ENCODE results near the gene RTN4R.
A peak's percentile ranks its signal among the peaks of the same experiment; 100 is the strongest.
"Not testable (repeated sequence)": the region's sequence is repeated elsewhere in the genome, so short reads cannot be mapped to it uniquely, and the experiment has no call there.

RTN4R gene

DNA sequence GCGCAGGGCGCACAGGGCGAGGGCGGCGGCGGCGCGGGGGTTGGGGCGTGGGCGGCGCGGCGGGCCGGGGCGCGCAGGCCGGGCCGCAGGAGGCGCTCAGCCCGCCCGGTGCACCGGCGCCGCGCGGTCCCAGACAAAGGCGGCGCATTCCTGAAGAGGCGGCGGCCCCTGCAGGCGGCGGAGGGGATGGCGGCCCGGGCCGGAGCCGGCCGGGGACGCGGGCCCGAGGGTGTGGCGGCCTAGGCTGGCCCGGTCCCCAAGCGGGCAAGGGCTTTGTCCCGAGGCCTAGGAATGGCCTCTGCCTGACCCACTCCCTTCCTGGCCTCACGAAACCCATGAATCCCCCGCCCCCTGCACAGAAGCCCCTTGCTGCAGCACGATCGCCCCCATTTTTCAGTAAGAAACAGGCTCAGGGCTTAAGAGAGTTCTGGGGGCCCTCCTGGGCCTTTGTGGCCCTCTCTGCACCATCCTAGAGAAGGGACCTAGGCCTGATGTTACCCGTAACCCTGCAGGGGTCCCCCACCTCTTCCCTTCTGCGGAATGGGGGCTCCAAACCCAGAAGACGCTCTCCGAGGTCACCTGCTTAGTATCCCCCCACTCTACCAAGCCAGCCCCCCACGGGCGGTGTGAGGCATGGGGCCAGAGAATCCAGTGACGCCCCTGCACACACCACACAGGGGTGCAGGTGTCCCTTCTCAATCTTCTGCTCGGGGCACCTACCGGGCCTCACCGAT lies at the start of gene RTN4R:
TSS of gene RTN4R (minus strand) at position 40 of the 734 bp plus-strand sequence. CDS start 226 bp downstream, outside the sequence.
- peak; percentile 41 for DNase-seq (ENCODE audit: low spot score)

DNA sequence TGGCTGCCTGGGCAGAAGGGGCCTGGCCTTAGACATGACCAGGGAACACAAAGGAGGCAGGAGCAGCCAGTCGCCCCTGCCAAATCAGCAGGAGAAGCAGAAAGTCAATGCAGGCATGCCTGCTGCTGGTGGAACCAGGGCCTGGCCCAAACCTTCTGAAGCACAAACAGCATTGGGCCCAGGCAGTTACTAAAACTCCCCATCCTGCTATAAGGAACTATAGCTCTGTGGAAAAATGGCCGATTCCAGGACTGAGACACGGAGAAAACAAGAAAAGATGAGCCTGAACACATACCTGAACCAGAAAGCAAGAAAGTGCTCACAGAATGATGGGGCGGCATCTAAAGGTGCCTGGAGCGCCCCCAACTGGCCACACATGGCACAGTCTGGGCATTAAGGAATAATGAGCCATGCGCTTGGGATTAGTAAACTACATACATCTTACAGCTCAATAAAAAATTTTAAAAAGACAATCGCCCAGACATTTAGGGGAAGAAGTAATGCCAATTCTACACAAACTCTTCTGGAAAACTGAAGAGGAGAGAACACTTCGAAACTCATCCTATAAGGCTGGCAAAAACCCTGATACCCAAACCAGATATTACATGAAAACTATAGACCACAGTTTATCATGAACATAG lies 49.4 kb upstream of the RTN4R start:
- peak; percentile 32 for DNase-seq (ENCODE audit: low spot score)

DNA sequence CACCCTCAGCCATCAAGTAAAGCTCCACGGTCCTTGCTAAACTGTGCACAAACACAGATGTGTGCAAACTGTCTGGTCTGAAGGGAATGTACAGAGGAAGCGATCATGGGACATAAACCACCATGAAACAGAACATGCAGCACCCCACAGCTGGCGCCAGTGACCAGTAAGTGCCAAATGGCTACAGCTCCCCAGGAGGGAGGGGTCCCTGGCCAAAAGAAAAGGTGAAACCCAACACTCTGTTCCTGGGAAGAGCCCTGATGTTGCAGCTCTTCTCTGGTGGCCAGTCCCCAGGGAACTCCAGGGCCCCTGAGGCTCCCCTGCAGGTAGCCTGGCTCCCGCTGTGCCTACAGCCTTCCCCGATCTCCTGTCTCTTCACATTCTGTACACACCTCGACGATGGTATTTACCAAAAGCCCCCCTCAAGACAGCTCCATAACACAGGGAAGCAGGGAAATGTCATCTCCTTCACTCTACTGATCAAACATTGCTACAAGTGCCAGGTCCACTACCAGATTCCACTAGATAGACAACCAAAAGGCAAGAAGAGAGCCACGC lies 48.8 kb upstream of the RTN4R start:
- DNase-seq (ENCODE audit: low spot score) = no peak

DNA sequence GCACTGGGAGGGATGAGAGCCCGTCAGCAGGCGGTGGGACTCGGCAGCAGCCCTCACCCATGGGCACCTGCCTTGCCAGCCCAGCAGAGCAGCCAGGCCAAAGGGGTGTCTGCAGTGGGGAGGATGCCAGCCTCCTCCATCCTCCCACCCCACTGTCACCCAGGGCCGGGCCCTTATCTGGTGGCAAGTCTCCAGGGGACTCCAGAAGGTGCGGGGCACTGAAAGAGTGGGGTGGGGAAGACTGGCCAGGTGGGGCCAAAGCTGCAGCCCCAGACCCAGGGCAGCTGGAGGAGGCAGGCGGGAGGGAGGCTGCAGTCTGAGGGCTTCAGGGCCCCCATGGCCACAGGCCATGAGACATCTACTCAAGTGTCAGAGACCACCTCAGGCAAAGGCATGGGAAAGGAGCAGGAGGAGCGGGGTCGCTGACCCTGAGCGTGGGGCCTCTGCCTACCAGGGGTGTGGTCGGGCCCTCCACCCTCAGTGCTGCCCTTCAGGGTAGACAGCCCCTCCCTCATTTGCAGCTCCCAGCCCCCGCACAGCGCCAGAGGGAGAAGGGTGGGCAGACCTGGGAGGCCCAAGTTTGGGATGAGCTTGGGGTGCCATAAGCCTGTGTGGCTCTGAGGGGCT lies 48.2 kb upstream of the RTN4R start:
- no peak for DNase-seq (ENCODE audit: low spot score)

DNA sequence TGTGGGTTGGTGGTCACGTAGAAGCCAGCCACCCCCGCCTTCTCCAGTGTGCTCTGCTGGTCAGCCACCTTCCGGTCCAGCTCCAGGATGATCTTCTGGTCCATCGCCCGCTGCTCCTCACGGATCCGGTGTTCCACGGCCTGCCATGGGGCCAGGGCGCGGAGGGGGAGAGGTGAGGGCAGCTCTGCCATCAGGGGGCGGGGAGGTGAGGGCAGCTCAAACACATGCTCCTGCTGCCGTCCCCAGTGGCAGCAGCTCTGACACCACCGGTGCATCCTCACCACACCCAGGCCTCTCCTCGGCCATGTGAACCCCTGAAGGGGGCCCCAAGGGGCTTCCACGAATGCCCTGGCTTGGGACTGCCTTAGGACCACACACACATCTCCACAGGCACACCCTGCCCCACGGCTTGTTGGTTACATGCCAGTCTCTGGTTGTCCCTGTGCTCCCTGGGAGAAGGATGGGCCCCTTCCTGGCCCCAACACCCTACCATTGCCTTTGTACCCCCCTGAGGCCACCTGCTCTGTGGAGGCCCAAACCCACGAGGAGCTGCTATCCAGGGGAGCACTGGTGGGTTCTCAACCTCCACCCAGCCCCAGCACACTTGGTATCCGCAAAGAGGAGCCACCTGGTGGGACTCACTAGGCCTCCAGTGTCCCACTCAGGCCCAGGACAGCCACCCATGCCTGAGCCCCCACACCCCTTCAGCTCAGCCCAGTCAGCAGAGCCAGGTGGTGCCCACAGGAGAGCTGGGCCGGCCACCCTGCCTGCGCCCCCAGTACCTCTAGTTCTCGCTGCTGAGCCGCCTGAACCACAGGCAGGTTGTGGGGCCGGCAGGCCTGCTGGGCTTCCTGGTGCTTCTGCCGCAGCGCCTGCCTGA lies 47.5 kb upstream of the RTN4R start:
- DNase-seq (ENCODE audit: low spot score) = no peak

DNA sequence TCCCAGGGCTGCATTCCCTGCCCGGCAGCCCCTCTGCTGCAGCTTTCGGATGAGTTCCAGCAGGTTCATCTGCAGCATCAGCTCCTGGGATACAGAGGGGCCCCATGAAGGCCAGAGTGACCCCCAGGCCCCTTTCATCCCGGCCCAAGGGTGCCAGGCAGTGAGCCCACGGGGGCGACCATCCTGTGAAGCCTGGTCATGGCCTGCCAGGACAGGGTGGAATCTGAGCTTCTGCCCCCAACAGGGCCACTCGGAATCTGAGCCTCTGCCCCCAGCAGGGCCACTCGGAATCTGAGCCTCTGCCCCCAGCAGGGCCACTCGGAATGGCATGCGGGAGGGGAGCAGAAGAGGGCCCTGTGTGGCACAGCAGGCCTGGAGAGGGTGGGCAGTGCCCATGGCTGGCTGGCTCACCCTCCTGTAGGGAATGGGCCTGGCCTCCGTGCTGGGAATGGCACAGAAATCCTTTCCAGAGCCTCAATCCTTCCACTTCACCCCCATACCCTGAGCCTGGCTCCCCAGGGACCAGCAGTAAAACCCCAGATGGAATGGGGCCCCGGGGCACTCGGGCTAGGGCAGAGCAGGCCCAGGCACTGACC lies 46.7 kb upstream of the RTN4R start:
- DNase-seq (ENCODE audit: low spot score) = not testable (repeated sequence)

DNA sequence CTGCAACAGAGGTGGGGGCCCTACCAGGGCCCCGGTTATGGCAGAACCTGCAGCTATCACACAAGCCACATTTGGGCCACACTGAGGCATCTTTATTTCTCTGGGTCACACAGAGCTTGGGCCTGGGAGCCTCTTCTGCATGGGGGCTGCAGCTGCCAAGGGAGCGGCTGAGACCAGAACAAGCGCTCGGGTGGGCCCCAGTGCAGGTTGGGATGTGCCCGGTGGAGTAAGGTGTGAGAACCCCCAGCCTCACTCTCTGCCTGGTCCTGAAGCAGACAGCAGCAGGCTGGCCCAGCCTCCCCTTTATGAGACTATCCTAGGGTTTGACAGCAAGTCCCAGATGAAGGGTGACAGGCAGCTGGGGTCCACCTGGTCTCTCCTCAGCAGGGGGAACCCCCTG lies 46.1 kb upstream of the RTN4R start:
- DNase-seq (ENCODE audit: low spot score) = not testable (repeated sequence)

DNA sequence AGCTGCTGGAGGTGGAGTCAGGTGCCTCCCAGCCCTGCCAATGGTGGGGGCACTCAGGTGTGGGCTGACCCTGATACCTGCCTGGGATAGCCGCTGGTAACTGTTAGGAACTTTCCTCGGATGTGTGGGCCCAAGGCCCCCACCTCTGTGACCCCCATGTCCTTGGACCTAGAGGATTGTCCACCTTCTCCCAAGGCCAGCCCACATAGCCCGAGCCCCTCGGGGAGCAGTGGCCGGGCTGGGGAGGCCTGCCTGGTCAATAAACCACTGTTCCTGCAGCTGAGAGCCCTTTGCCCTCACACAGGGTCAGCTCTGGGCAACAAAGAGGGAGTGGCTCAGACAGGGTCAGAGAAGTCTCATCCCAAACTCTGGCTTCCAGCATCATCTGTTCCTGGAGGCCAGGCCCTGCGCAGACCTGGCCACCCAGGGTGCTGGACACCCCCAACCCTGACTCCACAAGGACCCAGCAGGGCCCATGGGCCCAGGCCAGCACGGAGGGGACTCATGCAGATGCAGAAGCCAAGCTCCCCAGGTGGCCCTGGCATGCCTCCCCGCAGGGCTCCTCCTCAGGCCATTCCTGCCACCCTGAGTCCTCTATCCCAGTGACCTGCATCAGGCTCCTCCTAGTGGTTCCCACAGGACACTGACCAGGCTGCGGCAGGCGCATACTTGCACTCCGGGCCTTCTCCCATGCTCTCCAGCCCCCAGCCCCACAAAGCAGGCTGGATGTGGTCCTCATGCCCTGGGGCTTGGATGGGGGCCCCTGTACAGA lies 45.4 kb upstream of the RTN4R start:
- not testable (repeated sequence) for DNase-seq (ENCODE audit: low spot score)

DNA sequence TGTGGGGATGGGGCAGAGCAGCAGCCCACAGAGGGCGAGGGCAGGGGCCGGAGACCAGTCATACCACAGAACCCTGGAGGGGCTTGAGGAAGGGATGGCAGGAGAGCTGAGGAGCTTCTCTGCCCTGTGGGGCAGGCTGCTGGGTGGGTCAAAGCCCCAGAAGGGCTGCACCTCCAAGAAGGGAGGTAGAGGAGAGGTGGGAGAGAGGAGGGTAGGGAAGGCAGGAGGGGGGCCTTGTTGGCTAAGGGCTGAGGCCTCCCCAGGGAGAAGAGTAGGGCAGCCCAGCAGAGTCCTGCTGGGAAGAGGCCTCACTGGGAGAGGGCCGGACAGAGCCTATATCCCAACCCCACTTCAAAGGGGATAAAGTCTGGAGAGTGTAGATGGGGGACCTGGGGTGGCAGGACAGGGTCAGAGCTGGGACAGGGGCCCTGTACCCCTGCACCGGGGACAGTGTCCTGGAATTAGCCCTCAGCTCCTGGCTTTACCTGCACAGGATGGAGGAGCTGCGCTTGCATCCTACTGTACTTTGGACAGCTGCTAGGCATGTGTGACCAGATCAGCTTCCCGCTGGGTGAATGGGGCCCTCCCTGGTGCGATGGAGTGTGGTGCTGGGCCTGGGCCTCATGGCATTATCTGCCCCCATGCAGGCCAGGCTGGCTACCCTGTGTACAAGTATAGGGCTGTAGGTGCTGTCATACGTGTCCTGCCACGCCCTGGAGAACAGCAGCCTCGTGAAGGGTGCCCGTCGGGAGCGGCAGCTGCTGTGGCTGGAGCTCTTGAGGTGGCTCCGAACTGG lies 44.5 kb upstream of the RTN4R start:
- DNase-seq (ENCODE audit: low spot score) = no peak

DNA sequence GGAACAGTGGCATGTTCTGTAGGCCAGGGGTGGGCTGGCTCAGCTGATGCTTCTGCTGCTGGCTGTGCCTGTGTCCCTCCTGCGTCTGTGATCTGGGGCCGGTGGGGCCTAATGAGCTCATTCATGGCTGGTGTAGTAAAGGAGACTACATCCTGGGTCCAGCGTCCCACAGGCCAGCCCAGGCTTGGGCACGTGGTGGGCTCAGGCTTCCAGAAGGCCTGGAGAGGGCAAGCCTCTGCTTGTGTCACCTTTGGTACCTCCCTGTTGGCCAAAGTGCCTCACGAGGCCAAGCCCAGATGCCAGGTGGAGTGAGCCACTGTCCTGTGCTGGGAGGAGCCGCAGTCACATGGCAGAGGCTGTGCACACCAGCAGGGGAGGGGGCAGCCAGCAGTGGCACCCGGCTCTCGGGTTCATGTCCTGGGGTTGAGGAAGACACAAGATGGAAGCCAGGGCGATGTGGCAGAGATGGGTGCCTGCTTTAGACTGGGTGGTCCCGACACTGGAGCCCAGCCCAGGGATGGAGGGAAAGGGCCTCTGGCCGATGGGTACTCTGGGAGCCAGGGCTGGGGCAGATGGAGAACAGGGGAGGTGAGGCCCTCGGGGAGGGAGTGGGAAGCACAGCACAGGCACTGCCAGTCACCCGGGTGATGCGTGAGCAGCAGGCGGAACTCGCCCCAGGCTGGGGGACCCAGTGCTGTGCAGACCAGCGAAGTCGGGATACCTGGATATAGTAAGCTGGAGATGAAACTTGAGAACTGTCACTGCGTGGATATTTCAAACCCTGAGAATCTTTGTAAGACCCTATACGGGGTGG lies 43.3 kb upstream of the RTN4R start:
- DNase-seq (ENCODE audit: low spot score) = not testable (repeated sequence)

DNA sequence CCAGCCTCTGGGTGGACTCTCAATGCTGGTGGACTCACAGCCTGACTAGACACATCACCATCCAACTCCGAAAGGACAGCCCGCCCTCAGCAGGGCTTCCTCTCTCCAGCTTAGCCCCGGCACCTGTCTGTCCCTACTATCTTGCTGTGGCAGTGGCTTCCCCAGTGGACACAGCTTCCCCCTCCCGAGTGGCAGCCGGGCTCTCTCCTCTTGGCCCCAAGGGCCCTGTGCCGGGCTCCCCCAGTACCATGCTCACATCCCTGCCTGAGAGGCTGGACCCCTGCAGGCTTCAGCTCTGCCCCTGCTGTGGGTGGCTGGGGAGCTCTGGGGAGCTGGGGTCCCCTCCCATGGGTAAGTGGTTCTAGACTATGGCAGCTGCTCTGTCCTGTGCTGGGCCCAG lies 42.7 kb upstream of the RTN4R start:
- DNase-seq (ENCODE audit: low spot score) = not testable (repeated sequence)

DNA sequence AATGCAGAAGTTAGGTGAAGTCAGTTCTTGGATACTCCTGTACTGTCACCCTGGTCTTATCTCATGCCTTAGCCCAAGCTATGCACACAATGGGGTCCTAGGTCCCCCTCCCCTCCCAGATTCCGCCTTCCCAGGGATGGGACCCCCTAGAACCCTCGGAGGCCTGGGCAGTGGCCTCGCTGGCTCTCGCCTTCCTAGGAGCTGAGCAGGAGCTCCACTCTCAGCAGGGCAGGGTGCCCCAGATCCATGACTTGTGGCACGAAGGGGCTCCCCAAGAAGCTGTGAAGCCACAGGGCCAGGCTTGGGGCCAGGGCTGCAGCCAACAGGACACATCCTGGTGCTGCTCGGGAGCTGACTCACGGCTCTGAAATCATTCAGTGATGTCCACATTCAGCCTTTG lies 42.1 kb upstream of the RTN4R start:
- DNase-seq (ENCODE audit: low spot score) = not testable (repeated sequence)

DNA sequence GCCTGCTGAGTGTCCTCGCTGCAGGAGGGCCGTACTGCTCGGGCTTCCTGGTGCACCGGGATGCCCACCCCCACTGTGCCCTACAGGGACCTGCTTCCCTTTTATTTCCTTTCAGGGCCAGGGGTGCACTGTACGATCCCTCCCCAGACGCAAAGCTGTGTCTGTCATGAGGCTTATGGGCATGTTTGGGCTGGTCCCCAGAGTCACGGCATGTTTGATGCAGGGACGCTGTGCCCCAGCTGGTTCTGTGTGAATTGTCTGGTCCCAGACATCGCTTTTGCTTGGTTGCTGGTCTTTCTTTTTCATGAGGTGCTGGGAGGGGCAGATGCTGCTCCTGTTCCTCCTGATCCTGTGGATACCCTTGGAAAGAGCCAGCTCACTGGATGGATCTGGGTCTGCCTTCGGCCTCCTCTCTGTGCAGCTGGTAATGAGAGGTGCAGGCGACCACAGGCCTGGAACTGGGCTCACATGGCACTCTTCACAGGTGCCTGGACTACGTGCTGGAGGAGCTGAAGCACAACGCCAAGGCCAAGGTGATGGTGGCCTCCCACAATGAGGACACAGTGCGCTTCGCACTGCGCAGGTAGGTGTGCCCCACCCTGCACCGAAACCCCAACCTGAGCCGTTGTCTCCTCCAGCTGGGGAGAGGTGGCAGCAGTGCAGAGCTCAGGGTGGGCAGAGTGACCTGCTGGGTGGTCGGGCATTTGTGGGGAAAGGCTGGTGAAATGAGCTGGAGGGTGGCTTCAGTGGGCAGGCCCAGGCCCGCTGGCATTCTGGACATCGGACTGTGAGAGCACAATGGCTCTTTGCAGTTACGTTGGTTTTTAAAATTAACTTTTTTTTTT lies 40.9 kb upstream of the RTN4R start:
- not testable (repeated sequence) for DNase-seq (ENCODE audit: low spot score)

DNA sequence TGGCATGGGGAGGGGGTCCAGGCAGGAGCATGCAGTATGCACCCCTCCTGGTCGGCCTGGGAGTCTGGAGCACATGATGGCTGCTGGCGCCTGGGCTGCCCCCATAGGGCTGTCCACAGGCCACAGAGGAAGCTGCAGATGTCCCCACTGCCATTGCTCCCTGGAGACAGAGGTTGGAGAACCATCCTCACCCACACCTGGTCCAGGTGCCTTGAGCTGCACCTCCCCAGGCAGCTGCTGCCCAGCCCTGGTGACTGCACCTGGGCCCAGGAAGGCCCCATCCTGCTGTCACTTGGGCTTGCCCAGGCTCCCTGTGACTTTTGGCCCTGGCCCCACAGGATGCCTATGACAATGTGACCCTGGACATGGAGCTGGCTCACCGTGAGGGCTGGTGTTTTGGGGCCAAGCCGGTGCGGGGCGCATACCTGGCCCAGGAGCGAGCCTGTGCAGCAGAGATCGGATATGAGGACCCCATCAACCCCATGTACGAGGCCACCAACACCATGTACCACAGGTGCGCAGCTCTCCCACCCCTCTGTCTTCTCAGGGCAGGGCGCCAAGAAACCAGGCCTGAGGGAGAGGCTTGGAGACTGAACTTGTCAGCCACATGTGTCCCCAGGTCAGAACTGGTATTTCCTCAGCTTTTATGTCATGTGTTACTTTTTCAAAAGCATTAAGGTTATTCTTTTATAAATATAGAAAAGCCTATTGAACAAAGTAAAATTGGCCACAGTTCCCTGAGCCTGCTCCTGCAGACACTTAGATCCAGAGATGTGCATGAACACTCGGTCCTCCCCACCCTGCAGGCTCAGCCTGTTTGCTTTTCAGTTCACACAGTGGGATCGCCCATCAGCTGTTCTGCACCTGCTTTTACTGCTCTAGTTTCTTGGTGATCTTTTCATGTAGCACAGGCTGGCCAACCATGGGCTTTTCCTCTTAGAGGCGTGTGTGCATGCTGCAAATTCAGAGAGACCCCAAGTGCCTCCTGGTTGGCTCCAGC lies 39.6 kb upstream of the RTN4R start:
- not testable (repeated sequence) for DNase-seq (ENCODE audit: low spot score)

DNA sequence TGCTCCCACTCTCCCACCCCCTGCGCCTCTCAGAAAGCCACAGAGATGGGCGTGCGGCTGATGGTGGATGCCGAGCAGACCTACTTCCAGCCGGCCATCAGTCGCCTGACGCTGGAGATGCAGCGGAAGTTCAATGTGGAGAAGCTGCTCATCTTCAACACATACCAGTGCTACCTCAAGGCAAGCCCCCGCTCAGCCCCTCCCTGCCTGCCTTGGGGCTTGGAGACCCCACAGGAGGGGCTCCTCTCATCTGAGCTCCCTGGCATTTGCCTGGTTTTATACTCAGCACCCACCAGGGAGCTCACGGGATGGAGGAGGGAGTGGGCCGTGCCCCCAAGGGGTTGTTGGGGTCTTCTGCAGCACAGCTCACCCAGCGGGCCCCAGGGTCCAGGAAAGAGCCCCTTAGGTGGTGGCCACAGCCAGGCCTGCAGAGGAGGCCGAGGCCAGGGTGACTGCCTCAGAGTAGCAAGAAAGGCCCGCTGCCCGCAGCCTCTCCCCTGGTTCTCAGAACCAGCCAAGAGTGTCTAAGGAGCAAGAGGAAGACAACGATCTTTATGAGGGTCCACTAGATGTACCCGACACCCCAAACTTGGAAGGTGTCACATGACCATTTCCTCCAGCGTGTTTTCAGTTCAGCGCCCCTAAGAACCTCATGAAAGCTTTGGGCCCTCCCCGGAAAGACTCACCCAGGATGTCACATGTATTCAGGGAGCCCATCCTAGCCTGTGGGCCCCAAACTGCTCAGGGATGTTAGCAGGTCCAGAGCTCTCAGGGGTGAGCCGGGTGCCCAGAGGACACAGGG lies 38.7 kb upstream of the RTN4R start:
- DNase-seq (ENCODE audit: low spot score) = not testable (repeated sequence)

Data from hematopoietic multipotent progenitor cell treated with erythropoietin and hydrocortisone succinate and interleukin-3 and kit ligand, for 15 days (in vitro differentiated cells).